Measurements from ENCODE around the gene BCL11A.
"Not testable (repeated sequence)": the region's sequence is repeated elsewhere in the genome, so short reads cannot be mapped to it uniquely, and the experiment has no call there.

The BCL11A gene

DNA sequence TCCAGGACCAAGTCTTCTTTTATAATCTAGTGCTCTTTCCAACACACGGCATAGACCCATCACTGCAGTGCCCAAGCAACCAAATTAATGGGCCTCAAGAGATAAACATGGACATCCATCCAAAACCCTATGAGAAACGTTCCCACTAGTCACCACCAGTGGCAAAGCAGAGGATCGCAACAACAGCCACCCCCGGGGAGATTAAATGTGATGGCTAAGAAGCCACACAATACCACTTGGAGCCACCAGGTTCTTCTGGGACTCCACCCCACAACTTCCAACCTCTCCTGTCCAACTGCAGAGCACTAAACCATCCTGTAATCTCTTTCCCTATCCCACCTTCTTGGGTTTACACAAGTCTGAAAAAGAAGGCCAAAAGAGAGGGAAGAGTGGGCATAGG is 123.8 kb downstream of the BCL11A start:
- no peak overlapping the region for H3K4me3 ChIP-seq (ENCODE audit: low read depth, low read length)
- TF ChIP-seq, protein P1, sequence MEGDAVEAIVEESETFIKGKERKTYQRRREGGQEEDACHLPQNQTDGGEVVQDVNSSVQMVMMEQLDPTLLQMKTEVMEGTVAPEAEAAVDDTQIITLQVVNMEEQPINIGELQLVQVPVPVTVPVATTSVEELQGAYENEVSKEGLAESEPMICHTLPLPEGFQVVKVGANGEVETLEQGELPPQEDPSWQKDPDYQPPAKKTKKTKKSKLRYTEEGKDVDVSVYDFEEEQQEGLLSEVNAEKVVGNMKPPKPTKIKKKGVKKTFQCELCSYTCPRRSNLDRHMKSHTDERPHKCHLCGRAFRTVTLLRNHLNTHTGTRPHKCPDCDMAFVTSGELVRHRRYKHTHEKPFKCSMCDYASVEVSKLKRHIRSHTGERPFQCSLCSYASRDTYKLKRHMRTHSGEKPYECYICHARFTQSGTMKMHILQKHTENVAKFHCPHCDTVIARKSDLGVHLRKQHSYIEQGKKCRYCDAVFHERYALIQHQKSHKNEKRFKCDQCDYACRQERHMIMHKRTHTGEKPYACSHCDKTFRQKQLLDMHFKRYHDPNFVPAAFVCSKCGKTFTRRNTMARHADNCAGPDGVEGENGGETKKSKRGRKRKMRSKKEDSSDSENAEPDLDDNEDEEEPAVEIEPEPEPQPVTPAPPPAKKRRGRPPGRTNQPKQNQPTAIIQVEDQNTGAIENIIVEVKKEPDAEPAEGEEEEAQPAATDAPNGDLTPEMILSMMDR (IDR thresholded peaks at IDR 0.05; ENCODE audit: borderline replicate concordance, insufficient read depth, low read depth, low read length) = no peak

DNA sequence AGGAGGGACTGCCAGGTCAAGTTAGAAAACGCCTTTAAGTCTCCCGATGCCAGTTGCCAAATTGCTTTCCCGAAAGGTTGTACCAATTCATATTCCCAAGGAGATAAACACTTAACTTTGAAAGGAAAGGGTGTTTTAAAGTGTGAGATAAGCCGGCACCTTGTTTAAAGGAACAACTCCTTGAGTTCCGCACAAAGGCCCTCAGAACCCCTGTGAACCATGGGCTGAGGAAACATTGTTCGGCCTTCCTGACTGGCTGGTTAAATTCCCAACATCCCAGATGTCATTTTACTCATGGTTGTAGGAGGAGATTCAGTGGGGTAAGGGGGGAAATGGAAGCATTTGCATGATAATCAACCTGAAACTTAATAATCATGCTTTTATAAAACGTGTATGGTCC is 126.6 kb downstream of the BCL11A start:
- H3K4me3 ChIP-seq (ENCODE audit: low read depth, low read length) = no peak overlapping the region
- TF ChIP-seq, protein P1 (IDR thresholded peaks at IDR 0.05; ENCODE audit: borderline replicate concordance, insufficient read depth, low read depth, low read length) = no peak

DNA sequence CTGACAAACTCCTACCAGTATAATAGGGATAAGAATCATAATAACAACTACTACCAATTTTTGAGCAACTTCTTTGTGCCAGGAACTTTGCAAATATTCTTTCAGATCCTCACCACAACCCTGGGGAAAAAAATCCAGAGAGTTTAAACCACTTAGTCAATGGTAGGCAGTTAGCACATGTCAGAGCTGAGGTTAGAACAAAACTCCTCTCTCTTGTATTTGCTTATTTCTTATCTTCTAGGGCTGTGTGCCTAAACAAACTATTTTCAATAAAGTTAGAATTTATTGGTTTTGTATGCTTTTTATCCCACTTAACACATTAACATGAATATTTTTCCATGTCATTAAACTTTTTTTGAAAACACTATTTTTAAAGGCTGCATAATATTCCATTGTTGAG is 127.1 kb downstream of the BCL11A start:
- TF ChIP-seq, protein P1 (IDR thresholded peaks at IDR 0.05; ENCODE audit: borderline replicate concordance, insufficient read depth, low read depth, low read length) = no peak
- H3K4me3 ChIP-seq (ENCODE audit: low read depth, low read length) = no peak overlapping the region

DNA sequence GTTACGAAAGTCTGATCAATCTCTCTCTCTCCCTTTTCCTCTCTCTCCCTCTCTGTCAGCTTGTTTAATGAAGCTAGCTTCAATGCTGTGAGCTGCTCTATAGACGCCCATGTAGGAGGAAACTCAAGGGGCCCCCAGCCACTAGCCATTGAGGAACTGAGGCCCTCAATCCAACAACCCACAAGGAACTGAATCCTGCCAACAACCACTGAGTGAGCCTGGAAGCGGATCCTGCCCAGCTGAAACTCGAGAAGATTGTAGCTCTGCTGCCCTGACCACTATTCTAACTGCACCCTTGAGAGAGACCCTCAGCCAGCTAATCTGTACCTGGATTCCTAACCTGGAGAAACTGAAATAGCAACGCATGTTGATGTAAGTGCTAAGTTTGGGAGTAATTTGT is 129.2 kb downstream of the BCL11A start:
- TF ChIP-seq, protein P1 (IDR thresholded peaks at IDR 0.05; ENCODE audit: borderline replicate concordance, insufficient read depth, low read depth, low read length) = no peak
- no peak overlapping the region for H3K4me3 ChIP-seq (ENCODE audit: low read depth, low read length)

DNA sequence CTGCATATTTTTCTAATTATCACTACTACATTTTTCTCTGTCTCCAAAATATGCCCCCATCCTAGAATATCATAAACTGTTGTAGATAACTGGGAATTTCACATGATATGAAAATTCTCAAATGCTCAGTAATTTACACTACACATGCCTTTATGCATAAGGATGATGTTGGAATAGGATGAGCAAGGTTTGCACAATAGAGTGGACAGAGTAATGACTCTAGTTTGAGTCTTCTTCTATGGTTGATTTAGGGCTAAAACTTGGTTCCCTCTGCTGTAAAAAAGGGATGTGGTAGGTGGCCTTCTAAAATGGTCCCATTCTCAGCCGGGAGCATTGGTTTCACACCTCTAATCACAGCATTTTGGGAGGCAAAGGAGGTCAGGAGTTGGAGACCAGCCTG is 129.9 kb downstream of the BCL11A start:
- H3K4me3 ChIP-seq (ENCODE audit: low read depth, low read length) = no peak overlapping the region
- TF ChIP-seq, protein P1 (IDR thresholded peaks at IDR 0.05; ENCODE audit: borderline replicate concordance, insufficient read depth, low read depth, low read length) = no peak

DNA sequence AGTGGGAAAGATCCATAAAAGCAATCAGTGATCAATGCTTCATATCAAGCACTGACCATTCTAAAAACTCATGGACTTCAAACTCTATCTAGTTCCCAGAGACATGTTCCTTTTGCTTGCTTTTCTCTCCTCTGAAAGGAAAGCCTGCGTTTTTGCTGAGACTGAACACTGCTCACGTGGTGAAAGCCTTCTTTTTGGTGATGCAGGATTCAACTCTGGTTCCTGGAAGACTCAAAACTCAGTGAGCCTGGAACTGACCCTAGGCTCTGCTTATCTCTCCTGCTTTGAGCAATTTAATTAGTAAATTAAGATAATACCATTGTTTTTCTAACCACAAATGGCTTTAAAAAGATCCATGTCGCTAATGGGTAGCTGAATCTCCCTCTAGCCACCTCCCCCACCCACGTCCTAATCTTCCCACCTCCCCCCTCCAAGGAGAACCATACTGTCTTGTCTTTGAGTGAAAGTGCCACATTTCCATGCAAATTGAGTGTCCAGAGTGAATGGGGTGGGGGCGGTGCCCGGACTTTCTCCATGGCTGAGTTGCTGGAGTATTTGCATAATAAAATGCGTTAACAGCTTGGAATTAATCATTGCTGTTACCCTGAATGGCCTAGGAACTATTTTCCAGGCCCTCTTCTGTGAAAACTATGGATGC is 130.5 kb downstream of the BCL11A start:
- TF ChIP-seq, protein P1 (IDR thresholded peaks at IDR 0.05; ENCODE audit: borderline replicate concordance, insufficient read depth, low read depth, low read length) = no peak
- no peak overlapping the region for H3K4me3 ChIP-seq (ENCODE audit: low read depth, low read length)

DNA sequence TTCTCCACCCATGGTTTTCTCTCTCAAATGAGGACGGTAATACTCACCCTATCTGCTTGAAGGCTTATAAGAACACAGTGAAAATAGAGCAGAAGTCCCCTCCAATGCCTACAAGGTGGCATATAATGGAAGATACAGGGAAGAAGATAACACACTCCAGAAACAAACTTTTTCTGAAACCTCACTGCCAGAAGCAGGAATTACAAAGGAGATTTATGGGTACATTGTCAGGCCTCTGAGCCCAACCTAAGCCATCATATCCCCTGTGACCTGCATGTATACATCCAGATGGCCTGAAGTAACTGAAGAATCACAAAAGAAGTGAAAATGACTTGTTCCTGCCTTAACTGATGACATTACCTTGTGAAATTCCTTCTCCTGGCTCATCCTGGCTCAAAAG is 136.2 kb downstream of the BCL11A start:
- not testable (repeated sequence) for H3K4me3 ChIP-seq (ENCODE audit: low read depth, low read length)

Measured in GM12875 (cell line).